HG02840 (cell line): ENCODE measurements around the gene SLC35F5.
"Not testable (repeated sequence)": the region's sequence is repeated elsewhere in the genome, so short reads cannot be mapped to it uniquely, and the experiment has no call there.

ENCODE experiments used
- ATAC-seq: cut with Tn5 transposase; IDR thresholded peaks from one replicate; pipeline ENCODE4 v1.9.1; 2021; ENCODE audit warnings: mild to moderate bottlenecking, moderate library complexity, moderate number of reproducible peaks; ENCODE audit not compliant: unreplicated experiment, low FRiP score

The SLC35F5 gene

DNA sequence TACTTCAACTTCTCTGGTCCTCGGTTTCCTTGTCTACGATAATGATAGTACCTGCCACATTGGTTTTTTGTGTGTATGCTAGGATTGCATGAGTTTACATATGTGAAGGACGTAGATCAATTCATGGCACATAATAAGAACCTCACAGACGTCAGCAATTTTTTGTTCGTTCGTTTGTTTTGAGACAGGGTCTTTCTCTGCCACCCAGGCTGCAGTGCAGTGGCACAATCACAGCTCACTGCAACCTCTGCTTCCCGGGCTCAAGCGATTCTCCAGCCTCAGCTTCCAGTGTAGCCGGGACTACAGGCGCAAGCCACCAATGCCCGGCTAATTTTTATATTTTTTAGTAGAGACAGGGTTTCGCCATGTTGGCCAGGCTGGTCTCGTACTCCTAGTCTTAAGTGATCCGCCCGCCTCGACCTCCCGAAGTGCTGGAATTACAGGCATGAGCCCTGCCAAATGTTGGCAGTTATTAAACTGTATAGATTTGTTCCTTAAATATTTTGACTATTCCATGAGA lies 756 bp upstream of the SLC35F5 start:
- no peak for ATAC-seq

DNA sequence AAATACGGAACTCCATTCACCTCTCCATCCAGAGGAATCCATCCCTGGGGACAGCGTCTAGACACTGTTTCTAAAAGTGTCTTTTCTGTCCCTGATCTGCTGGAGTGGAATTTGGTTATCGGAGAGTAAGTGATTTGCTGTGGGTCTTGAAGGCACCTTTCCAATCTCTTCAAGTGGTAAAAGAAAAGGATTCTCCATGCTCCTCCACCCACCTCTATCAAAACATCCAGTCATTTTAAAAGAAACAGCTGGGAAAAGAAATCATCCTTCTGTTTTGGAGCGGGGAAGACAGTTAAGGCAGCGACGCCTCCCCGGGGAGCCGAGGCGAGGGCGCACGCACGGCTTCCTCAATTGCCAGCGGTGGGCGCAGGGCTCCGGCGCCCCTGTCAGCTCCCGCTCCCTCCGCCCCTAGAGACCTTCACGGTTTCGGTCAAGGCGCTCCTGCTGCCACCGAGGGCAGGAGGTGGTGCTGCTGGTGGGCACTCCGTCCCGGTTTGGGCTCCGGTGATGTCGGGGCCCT lies 547 bp downstream of the SLC35F5 start:
- peak; percentile 42 for ATAC-seq

DNA sequence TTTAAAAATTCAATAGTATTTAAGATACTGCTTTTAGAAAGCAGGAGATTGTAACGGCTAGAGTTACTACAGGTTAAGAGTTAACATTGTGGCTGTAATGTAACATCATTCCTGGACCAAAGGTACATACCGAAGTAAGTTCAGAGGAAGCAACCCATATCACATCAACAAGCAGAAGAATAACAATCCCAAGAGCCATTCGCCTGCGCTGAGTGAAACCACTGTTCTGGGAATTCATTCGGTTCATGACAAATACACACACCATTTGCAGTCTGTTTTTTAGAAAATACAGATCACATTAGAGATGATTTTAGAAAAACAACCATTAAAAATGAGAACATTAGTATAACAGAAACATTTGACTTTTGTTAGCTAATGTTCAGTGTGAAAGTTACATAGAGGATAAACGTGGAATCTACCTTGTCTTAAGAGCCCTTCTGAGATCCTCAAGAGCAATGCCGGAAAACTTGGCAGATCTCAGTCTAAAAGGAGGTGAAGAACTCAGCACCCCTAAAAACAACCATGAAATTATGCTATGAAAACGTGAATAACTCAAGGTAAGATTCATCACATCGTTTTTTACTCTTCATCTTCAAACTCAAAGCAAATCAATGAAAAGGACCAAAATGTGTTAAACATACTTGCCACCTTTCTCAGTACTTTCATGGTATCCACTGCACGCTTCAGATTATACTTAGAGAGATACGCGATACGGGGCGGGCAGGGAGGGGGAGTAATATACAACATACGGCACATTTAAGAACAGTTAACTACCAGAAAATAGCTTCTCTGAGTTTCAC lies 1.2 kb downstream of the SLC35F5 start:
- no peak for ATAC-seq

DNA sequence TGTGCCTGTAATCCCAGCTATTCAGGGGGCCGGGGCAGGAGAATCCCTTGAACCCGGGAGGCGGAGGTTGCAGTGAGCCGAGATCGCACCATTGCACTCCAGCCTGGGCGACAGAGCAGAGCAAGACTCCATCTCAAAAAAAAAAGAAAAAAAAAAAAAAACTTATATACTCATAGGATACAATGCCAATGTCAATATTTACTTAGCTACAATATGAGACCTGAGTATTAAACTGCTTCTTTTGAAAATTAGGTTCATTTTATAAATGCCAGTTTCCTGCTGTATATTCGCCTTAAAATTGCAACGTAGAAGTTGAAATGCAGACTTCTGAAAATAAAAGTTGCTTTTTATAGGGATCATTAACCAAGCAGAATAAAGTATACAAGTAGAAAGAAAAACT lies 2.3 kb downstream of the SLC35F5 start:
- ATAC-seq = no peak

DNA sequence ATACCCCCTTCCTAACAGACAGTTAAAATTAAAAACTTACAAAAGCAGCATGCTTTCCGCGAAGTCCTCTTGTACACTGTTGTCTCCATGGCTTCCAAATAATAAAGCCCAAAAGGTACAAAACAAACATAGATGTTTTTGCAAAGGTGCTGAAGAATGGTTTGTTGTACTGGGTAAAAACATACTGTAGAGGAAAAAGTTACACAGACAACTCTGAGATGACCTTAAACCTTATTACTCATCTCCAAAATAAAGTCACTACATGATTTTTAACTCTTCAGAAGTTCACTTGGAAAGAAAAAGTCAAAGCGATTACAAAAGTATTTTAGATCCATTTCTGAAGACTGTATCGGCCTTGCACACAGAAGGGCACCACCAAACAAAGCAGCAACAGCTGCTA lies 6.1 kb downstream of the SLC35F5 start:
- ATAC-seq = no peak

DNA sequence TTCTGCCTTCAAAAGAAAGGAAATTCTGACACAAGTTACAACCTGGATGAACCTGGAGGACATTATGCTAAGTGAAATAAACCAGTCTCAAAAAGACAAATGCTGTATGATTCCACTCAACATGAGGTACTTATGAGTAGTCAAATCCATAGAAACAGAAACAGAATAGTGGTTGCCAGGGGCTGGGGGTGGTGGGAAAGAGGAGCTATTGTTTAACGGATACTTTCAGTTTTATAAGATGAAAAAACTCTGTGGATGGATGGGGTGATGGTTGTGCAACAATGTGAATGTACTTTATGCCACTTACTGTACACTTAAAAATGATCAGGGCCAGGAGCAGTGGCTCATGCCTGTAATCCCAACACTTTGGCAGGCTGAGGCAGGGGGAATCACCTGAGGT lies 15.4 kb downstream of the SLC35F5 start:
- no peak for ATAC-seq

DNA sequence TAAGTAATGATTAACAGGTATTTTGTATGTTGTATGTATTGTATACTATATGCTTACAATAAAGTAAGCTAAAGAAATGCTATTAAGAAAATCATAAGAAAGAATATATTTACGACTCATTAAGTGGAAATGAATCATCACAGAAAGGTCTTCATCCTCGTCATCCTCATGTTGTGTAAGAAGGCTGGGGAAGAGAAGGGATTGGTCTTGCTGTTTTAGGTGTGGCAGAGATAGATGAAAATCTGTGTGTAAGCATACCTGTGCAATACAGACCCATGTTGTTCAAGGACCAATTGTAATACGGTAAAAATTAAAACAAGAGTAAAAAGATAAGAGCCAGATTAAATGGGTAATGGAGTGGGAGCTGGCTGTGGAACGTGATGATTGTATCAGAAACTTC lies 16.6 kb downstream of the SLC35F5 start:
- no peak for ATAC-seq

DNA sequence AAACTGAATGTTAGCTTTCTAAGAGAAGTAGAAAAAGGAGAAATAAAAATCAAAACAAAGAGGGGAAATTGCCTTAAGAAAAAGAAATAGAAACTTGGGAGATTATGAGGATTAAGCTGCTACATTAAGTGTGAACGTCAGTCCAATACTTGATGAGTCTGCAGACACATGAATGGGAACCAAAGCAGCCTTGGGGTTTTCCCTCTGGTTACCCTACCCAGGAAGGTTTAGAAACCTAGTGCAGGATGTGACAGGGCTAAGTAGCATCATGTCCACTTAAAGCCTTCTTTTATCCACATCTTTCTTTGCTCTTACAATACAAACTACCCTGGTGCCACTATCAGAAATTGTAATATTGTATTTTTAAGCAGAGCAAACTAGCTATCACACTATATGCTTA lies 22.3 kb downstream of the SLC35F5 start:
- no peak for ATAC-seq

DNA sequence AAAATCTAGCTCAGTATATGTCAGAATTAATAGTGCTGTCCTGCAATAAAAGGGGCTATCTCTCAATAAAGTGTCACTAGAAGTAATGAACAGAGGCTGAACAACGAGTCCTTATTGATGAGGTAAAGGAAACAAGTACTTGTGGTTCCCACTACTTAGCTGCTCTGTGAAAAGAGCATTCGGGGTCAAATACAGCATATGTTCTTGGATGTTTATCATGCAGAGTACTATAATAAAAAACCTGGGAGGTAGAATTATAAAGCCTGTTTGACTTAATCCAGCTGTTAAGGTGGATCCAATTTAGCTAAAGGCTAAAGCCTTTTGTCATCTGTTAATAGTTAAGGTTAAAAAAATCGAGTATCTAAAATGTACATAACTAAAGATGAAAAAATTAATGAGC lies 32.4 kb downstream of the SLC35F5 start:
- ATAC-seq = no peak

DNA sequence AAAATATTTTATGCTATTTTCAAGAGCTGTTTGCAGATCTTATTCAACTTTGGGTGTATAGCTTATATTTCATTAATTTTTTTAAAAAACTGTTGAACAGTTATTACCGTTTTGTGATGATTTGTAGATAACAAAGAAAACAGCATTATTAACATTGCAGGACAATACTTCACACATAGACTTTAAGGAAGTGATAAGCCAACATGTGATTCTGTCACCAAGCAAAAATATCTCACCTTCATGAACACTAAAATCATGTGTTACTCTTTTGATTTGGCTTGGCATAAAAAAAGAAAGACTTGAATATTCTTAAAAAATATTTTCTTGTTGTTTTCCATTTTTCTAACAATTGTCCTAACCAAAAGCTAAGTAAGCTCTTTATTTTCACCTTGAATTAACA lies 33.0 kb downstream of the SLC35F5 start:
- no peak for ATAC-seq

DNA sequence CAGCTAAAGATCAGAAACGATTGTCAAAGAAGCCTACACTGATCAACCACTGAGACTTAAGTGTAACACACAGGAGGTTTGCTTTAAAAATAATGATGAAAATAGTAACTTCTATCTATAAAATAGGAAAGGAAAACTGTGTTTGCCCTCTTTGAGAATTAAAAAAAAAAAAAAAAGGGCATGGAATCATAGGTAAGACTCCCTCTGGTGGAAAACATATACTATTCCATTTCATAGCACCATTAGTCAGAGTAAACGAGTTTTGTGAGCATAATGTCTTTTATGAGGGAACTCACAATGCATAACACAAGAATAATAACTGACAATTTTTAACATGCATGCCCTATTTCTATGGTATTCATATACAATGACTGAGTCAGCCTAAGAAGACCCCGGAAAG lies 36.3 kb downstream of the SLC35F5 start:
- no peak for ATAC-seq

DNA sequence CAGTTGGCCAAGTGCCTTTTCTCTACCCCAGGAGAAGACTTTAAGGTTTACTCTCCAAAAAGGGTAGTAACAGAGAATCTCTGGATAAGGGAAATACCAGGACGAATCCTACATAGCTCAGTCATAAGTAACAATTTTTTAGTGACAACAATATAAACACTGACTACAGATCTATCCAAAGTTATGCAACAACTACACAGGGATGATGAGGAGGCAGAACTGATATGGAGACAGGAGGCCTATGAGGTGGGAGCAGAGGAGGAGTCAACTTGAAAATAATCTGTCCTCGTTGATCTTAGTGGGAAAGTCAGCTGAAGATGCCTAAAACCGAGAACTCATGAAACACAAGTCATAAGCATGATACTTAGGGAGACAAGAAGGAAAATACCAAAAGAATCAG lies 40.2 kb downstream of the SLC35F5 start:
- ATAC-seq = no peak

DNA sequence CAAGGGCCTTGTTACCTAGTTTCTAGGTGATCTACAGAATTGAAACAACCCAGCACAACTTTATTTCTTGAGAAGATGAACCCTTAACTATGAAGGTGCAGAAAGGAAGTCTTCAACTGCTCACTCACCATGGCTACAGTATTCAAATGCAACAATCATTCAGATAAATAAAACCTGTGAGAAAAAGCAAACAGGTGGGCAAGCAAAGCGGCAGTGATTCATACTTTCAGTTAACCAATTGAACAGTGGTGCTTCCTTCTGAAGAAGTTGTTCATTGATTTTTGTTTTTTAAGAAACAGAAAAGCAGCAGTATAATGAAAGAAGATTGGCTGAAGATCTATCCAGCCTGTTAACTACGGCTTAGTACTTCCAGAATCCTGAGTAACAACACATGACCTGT lies 43.5 kb downstream of the SLC35F5 start:
- no peak for ATAC-seq

DNA sequence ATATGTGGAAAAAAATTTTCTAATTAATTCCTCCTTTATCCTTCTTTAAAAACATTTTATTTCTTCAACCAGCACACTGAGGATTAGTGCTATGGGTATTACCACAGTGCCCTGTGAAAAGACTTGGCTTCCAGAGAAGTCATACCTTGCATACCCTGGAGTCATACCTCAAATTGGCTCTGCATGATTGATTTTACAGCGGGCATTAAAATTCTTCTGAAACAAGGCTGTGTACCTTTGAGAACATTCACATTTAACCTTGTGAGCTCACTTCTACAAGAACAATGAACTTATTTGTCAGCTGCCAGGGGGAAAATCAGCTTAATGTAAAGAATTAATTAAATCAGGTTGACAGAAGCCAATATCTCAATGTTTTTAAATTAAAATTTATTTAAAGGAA lies 44.6 kb downstream of the SLC35F5 start:
- no peak for ATAC-seq

DNA sequence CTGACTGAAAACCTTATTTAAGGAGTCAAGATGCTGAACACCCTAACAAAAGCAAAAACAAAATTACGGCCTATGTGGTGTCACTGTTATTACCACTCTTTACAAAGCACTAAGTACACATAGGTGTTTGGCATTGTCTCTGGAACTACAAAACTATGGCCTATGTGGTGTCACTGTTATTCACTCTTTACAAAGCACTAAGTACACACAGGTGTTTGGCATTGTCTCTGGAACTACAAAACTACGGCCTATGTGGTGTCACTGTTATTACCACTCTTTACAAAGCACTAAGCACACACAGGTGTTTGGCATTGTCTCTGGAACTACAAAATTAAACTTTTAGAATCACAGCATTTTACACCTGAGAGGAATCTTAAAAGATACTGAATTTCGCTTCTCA lies 47.4 kb downstream of the SLC35F5 start:
- ATAC-seq = no peak

DNA sequence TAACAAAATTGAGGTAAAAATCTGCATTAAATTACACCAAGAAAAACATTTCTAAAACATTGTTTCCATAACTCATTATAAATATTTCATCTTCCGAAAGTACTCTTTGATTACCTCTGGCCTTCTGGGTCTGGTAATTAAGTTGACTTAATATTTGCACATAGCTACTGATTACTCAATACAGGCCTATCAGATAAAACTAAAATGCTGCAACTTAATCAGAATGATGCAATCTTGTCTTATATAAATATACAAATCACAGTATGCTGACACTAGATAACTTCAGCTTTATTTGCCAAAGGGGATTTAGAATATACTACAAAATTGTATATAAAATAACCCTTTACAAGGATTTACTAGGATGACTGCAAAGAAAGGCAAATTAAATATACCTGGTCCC lies 49.3 kb downstream of the SLC35F5 start:
- ATAC-seq = no peak

DNA sequence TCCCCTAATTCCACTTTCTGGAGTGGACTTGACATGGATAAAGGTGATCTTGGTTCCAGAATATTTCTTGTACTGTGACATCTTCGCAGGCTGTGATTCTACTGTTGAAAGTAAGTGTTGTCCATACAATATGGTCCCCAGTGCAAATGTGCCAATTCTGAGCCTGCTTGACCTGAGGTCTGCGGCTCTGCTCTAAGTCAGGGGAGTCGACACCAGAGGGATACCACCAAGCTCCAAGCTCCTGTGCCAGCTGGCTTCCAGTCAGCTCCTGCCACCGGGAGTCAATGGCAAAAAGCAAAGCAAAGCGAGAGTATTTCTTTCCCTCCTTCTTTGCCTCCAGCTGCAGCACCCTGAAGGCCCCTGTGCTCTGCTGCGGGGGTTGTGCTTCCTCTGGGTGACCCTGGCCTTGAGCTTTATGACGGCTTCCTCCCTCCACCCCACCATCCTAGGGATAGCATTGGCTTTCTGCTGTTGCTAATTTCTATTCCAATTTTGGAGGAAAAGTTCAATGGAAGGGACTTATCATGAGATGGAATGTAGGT lies 50.4 kb downstream of the SLC35F5 start:
- ATAC-seq = no peak

DNA sequence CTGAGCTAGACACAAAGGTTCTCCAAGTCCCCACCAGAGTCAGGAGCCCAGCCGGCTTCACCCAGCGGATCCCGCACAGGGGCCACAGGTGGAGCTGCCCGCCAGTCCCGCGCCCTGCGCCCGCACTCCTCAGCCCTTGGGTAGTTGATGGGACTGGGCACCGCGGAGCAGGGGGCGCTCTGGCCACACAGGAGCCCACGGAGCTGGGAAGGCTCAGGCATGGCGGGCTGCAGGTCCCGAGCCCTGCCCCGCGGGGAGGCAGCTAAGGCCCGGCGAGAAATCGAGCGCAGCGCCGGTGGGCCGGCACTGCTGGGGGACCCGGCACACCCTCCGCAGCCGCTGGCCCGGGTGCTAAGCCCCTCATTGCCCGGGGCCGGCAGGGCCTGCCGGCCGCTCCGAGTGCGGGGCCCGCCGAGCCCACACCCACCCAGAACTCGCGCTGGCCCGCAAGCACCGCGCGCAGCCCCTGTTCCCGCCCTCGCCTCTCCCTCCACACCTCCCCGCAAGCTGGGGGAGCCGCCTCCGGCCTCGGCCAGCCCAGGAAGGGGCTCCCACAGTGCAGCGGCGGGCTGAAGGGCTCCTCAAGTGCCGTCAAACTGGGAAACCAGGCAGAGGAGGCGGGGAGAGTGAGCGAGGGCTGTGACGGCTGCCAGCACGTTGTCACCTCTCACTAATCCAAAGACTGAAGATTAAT lies 52.0 kb downstream of the SLC35F5 start:
- ATAC-seq = not testable (repeated sequence)

DNA sequence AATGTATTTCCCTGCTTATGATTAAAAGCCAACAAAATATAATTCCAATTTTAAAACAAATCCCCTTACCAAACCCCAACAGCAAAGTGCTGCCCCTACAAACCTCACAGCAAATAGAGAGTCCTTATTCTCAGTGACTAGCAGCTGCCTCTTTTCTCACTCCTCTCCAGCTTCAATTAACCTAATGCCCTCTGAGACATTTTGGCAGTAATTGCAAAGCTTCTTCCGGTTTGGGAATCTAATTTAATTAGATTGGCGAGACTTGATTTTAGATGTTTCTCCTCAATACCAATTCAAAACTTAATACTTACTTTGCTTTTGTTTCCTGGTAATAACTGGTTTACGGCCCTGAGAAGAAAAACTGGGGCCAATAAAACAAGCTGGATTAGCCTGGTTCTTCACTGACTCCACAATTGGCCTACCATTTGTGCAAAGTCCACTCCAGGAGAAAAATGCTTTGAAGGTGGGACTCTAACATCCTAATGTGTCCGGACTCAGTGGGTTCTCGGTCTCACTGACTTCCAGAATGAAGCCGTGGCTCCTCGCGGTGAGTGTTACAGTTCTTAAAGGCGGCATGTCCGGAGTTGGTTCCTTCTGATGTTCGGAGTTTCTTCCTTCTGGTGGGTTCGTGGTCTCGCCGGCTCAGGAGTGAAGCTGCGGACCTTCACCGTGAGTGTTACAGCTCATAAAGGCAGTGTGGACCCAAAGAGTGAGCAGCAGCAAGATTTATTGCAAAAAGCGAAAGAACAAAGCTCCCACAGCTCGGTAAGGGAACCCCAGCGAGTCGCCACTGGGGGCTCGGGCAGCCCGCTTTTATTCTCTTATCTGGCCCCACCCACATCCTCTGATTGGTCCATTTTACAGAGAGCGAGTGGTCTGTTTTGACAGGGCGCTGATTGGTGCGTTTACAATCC lies 52.8 kb downstream of the SLC35F5 start:
- no peak for ATAC-seq

DNA sequence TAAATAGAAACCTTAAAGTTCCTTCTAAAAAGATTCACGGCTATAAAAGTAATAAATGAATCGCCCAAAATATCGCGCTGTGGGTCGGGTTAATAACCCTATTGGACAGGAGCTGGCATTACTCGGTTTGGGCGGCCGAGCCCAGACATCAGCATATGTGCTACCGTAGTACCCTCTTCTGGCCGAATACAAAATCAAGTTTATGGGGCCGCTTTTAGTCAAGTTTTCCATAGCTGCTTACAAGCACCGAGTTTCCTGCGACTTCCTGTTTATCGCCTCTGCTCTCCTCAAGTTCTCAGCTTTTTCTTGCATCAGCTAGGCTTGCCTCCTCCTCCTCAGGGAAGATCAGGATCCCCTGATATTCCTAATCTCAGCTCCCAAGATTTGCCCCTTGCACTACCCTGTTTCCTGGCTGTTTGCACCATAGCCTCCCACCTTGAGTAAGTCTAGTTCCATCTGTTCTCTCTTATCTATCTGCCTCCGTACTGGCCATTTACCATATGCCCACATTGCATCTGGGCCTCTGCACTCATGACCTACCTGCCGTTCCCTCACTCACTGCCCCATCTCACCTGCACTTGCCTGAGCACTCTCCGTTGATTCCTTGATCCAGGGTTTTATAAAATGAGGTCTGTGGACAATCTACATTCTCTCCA lies 56.1 kb downstream of the SLC35F5 start:
- peak; percentile 55 for ATAC-seq
